Loucy (cell line): Measurements from ENCODE around the gene CORO7.

Experiments used
- H2AFZ ChIP-seq: fragments of 200-600 bp; sonication (generic); 2 replicates; pipeline ENCODE4 v1.6.0; 2016; ENCODE audit warnings: antibody characterized with exemption, mild to moderate bottlenecking, low read length, moderate library complexity
- H3F3A ChIP-seq: fragments of 200-600 bp; 2 replicates; pipeline ENCODE4 v1.6.0; 2016; ENCODE audit warnings: antibody characterized with exemption, low read depth, mild to moderate bottlenecking
- H3K27me3 ChIP-seq: fragments of 200-600 bp; sonication (generic); 2 replicates; pipeline ENCODE4 v1.6.1; 2014; ENCODE audit warnings: low read length, mild to moderate bottlenecking; ENCODE audit not compliant: insufficient read depth, poor library complexity, severe bottlenecking
- H3K36me3 ChIP-seq: fragments of 200-600 bp; sonication (generic); 2 replicates; pipeline ENCODE4 v1.6.1; 2016; ENCODE audit warnings: low read length; ENCODE audit not compliant: insufficient read depth
- H3K4me1 ChIP-seq: fragments of 200-600 bp; sonication (generic); 2 replicates; pipeline ENCODE4 v1.5.1; 2014; ENCODE audit warnings: low read length, mild to moderate bottlenecking; ENCODE audit not compliant: insufficient read depth, poor library complexity, severe bottlenecking
- H3K4me2 ChIP-seq: fragments of 200-600 bp; sonication (generic); 2 replicates; pipeline ENCODE4 v1.6.0; 2014; ENCODE audit warnings: antibody characterized with exemption, low read length, low read depth, mild to moderate bottlenecking; ENCODE audit not compliant: poor library complexity, severe bottlenecking
- H3K4me3 ChIP-seq: fragments of 200-600 bp; sonication (generic); 2 replicates; pipeline ENCODE4 v1.5.1; 2014; ENCODE audit warnings: low read length, mild to moderate bottlenecking, mixed read lengths; ENCODE audit not compliant: poor library complexity, severe bottlenecking
- H3K79me2 ChIP-seq: fragments of 200-600 bp; sonication (generic); 2 replicates; pipeline ENCODE4 v1.6.1; 2014; ENCODE audit warnings: low read length; ENCODE audit not compliant: insufficient read depth
- H3K9ac ChIP-seq: fragments of 200-600 bp; sonication (generic); 2 replicates; pipeline ENCODE4 v1.6.0; 2014; ENCODE audit warnings: mild to moderate bottlenecking, low read depth, low read length, moderate library complexity; ENCODE audit not compliant: poor library complexity, severe bottlenecking
- H3K9me2 ChIP-seq: fragments of 200-600 bp; sonication (generic); replicated peaks from 2 replicates; pipeline ENCODE4 v1.6.1; 2016; ENCODE audit warnings: low read depth, low read length, mixed read lengths
- H3K9me3 ChIP-seq: fragments of 200-600 bp; sonication (generic); 2 replicates; pipeline ENCODE4 v1.6.1; 2014; ENCODE audit warnings: mild to moderate bottlenecking, antibody characterized with exemption, low read length, low read depth; ENCODE audit not compliant: insufficient read depth
- H4K20me1 ChIP-seq: fragments of 200-600 bp; sonication (generic); 2 replicates; pipeline ENCODE4 v1.6.0; 2014; ENCODE audit warnings: antibody characterized with exemption, low read length, mild to moderate bottlenecking; ENCODE audit not compliant: insufficient read depth, poor library complexity, severe bottlenecking
- CTCF ChIP-seq: fragments of 200-600 bp; sonication (generic); conservative IDR thresholded peaks from 2 replicates; pipeline ENCODE4 v1.5.1; 2014; ENCODE audit warnings: mild to moderate bottlenecking, antibody characterized with exemption, low read length
- EZH2phosphoT487 ChIP-seq: fragments of 200-600 bp; IDR thresholded peaks from 2 replicates; pipeline ENCODE4 v1.6.1; 2018; ENCODE audit warnings: antibody characterized with exemption, mild to moderate bottlenecking, moderate library complexity, borderline replicate concordance

The CORO7 gene

GRCh38 chr16:4342866-4343744, 73.3 kb downstream of the CORO7 start:
- H3K9me2 ChIP-seq = no peaks in the 10 kb centered on the region
- H3K79me2 ChIP-seq = peaks cover 2% of the 10 kb centered on the region; the same call in 1 of the 2 replicates
- H3K27me3 ChIP-seq = no peaks in the 10 kb centered on the region
- no peak overlapping the region for H3K9ac ChIP-seq
- H3F3A ChIP-seq = no peaks in the 10 kb centered on the region
- H3K4me1 ChIP-seq = no peaks in the 10 kb centered on the region
- no peaks in the 10 kb centered on the region for H3K36me3 ChIP-seq
- no peak overlapping the region for H3K4me2 ChIP-seq
- no peaks in the 10 kb centered on the region for H4K20me1 ChIP-seq
- TF ChIP-seq EZH2phosphoT487 (no peak), CTCF (no peak)
- H3K4me3 ChIP-seq = no peak overlapping the region
- H3K9me3 ChIP-seq = no peaks in the 10 kb centered on the region
- H2AFZ ChIP-seq = no peak overlapping the region

DNA sequence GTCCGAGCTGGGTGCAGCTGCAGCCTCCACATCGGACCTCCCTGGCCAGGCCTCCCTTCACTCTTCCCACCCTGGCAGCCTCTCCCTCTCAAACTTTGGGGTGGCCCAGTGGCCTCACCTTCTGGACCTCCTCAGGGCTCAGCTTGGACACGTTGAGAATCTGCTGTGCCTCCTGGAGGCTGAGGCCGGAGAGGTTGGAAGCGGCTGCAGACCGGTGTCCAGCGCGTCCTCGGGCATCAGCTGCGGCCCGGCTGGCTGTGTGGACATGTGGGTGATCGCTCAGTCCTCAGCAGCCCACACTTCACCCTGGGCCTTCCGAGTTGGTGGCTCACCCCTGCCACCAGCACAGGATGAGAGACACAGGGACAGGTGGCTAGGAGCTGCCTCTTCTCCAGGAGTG, 75.1 kb downstream of the CORO7 start:
- Histone ChIP-seq H3K9ac (no peak overlapping the region), H3K36me3 (no peaks in the 10 kb centered on the region), H4K20me1 (no peaks in the 10 kb centered on the region), H3K9me2 (no peaks in the 10 kb centered on the region), H3K9me3 (no peaks in the 10 kb centered on the region), H3K27me3 (no peaks in the 10 kb centered on the region), H3K79me2 (no peaks in the 10 kb centered on the region; the same call in 1 of the 2 replicates), H3K4me2 (no peak overlapping the region), H2AFZ (no peak overlapping the region), H3K4me1 (no peaks in the 10 kb centered on the region), H3F3A (no peaks in the 10 kb centered on the region), H3K4me3 (no peak overlapping the region)
- TF ChIP-seq EZH2phosphoT487 (no peak), CTCF (no peak)

GRCh38 chr16:4340443-4340842, 76.0 kb downstream of the CORO7 start:
- no peak overlapping the region for H3K4me2 ChIP-seq
- no peaks in the 10 kb centered on the region for H3K9me3 ChIP-seq
- no peak overlapping the region for H3K4me3 ChIP-seq
- no peaks in the 10 kb centered on the region for H3K27me3 ChIP-seq
- no peaks in the 10 kb centered on the region for H3K36me3 ChIP-seq
- H3F3A ChIP-seq = no peaks in the 10 kb centered on the region
- TF ChIP-seq EZH2phosphoT487 (no peak), CTCF (no peak)
- no peaks in the 10 kb centered on the region for H4K20me1 ChIP-seq
- H3K79me2 ChIP-seq = no peaks in the 10 kb centered on the region; the same call in 1 of the 2 replicates
- no peaks in the 10 kb centered on the region for H3K4me1 ChIP-seq
- H3K9ac ChIP-seq = no peak overlapping the region
- H2AFZ ChIP-seq = no peak overlapping the region
- H3K9me2 ChIP-seq = no peaks in the 10 kb centered on the region
